HAP-1 (cell line): ENCODE results near the gene LYPD6.

Experiments used
- DNase-seq, 2 experiments: peaks; one replicate each; pipeline ENCODE4 v3.0.0-alpha.2; 2016 to 2020; ENCODE audit warnings: low spot score in 2 of 2
- H3K27me3 ChIP-seq: fragments of 250-450 bp; sonication (Bioruptor Pico); 2 replicates; pipeline ENCODE4 v1.5.1; 2020; ENCODE audit warnings: low read depth, mild to moderate bottlenecking, moderate library complexity
- H3K36me3 ChIP-seq: fragments of 250-450 bp; sonication (Bioruptor Pico); replicated peaks from 2 replicates; pipeline ENCODE4 v1.5.1; 2020; ENCODE audit warnings: mild to moderate bottlenecking
- H3K4me1 ChIP-seq: fragments of 250-450 bp; sonication (Bioruptor Pico); 2 replicates; pipeline ENCODE4 v1.5.1; 2020; ENCODE audit warnings: mild to moderate bottlenecking
- H3K4me3 ChIP-seq: fragments of 250-450 bp; sonication (Bioruptor Pico); 2 replicates; pipeline ENCODE4 v1.5.1; 2020; ENCODE audit warnings: mild to moderate bottlenecking, moderate library complexity
- H3K9me3 ChIP-seq: fragments of 250-450 bp; sonication (Bioruptor Pico); 2 replicates; pipeline ENCODE4 v1.5.1; 2020; ENCODE audit warnings: mild to moderate bottlenecking, moderate library complexity
- in situ Hi-C: fragments of 300-500 bp; cut with MboI; formaldehyde crosslinking; loops from 3 replicates; pipeline ENCODE4 v1.14.3; 2020; ENCODE audit warnings: low sequenced_read_pairs, inconsistent platforms, mixed read lengths

The LYPD6 gene

DNA sequence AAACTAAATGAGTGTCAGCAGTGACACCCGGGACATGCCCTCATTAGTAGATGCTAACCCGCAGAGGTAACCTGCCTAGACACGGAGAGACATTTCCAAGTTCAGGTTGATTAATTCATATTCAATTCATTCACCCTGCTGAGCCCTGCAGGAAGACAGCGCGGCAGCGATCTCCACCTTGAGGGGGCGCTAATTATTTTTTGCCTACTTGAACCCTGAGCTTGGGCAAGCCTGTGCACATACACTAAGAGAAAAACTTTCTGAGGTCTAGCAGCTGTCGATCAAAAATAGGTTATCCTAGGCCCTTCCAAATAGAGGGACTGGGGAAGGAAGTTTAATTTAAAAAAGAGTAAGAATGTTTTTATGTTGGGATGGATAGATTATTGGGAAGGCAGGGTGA lies 1.3 kb upstream of the LYPD6 start:
- no peak overlapping the region for H3K4me3 ChIP-seq
- H3K9me3 ChIP-seq: no peaks in the 10 kb centered on the region
- H3K36me3 ChIP-seq: no peaks in the 10 kb centered on the region
- peak in 1 of 2 experiments; percentile 59 for DNase-seq
- H3K27me3 ChIP-seq: no peaks in the 10 kb centered on the region
- in situ Hi-C loops: loop anchor here (10.0 kb wide), 1 partner anchor 226 kb away; no protein-coding TSS in a partner anchor
- H3K4me1 ChIP-seq: peaks cover 11% of the 10 kb centered on the region

DNA sequence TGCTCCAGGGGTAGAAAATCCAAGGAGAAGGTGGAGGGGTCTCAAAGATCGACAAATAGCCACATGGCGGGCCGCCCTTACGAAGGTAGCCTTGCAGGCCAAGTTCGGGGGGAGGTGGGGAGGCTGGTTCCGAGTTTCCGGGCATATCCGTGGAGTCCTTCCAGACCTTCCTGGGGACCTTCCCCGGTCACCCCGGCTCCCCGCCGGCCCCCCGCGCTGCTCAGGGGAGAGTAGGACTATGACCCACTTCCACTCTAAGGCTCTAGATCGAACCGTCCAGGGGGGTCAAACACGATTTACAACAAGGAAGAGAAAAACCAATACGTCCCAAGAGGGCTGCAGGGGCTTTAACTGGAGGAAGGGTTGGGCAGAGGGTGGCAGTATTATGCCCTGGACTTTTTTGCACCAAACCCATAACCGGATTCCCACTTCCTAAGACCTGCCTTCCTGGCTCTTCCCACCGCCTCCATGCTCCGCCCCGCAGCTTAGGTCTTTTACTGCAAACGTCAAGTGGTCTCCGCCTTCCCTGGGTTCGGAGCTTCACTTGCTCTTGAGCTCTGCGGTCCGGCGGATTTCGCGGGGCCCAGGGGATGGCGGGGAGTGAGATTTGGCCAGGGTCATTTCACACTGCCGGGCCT lies 779 bp upstream of the LYPD6 start:
- in situ Hi-C loops: loop anchor here (10.0 kb wide), 1 partner anchor 225 kb away; no protein-coding TSS in a partner anchor
- Histone ChIP-seq H3K36me3 (no peaks in the 10 kb centered on the region), H3K4me1 (peaks cover 11% of the 10 kb centered on the region), H3K9me3 (no peaks in the 10 kb centered on the region), H3K27me3 (no peaks in the 10 kb centered on the region), H3K4me3 (peak overlapping the region; percentile 62)
- peak; percentile 78 to 86 for DNase-seq

DNA sequence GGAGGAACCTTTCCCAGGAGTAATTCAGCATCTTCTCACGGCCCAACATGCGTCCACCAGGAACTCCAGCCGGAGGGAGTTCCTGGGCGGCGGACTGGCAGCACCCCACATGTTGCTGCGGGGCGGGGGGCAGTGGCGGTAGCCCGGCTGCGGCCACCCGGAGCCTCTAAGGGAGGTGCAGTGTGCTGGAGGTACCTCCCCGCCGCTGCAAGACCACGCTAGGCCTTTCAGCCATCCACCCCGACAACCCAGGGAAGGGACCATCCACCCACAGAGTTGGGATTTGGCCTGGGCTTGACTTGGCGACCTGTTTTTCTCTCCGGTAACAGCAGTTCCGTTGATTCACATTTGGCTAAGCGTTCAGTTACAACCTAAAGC lies 625 bp downstream of the LYPD6 start:
- DNase-seq: peak in 1 of 2 experiments; percentile 36
- Histone ChIP-seq H3K27me3 (no peaks in the 10 kb centered on the region), H3K9me3 (no peaks in the 10 kb centered on the region), H3K4me3 (peak overlapping the region; percentile 62), H3K4me1 (peaks cover 11% of the 10 kb centered on the region), H3K36me3 (no peaks in the 10 kb centered on the region)
- in situ Hi-C loops: no loop called here

DNA sequence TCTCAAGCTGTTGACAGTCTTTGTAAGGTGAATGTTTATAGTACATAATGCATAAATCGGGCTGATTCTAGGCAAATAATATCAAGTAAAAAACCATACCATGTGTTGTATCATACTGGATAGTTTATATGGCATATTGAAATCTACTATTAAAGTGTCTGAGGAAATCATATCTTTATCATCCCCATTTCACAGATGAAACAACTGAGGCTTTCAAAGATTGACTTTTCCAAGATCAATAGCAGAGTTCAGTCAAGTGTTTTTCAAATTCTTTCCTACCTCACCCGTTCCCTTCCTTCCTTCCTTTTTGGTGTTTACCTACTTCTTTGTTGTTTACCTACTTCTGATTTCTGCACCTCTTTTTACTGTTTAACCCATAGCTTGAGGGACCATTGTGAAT lies 2.0 kb downstream of the LYPD6 start:
- in situ Hi-C loops: no loop called here
- H3K4me3 ChIP-seq: no peak overlapping the region

GRCh38 chr2:149333636-149334035 lies 3.2 kb downstream of the LYPD6 start:
- in situ Hi-C loops: no loop called here
- Histone ChIP-seq H3K4me1 (peaks cover 11% of the 10 kb centered on the region), H3K27me3 (no peaks in the 10 kb centered on the region), H3K4me3 (no peak overlapping the region), H3K36me3 (no peaks in the 10 kb centered on the region), H3K9me3 (no peaks in the 10 kb centered on the region)
- no peak for DNase-seq

More for the DNA sequence above, 2.0 kb downstream of the LYPD6 start:
- DNase-seq: no peak
- H3K36me3 ChIP-seq: no peaks in the 10 kb centered on the region
- H3K4me1 ChIP-seq: peaks cover 11% of the 10 kb centered on the region
- no peaks in the 10 kb centered on the region for H3K9me3 ChIP-seq
- no peaks in the 10 kb centered on the region for H3K27me3 ChIP-seq

DNA sequence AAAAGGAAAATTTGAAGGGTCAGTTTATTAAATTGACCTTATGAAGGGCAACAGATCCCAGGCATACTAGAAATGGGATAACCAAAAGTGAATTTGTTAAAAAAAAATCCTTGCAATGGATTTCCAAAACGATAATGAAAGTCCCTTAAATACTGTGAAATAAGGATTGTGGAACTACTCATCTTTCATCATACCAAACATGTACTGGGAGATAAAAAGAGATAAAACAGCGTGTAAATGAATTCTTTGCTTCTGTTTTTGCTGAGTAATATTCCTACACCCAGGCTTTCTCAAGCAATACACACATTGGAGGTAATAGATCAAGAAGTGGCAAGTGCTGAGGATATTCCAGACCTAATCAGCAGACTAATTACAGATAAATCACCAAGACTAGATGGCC lies 3.8 kb downstream of the LYPD6 start:
- peaks cover 11% of the 10 kb centered on the region for H3K4me1 ChIP-seq
- no peaks in the 10 kb centered on the region for H3K9me3 ChIP-seq
- no peak for DNase-seq
- no peaks in the 10 kb centered on the region for H3K27me3 ChIP-seq
- in situ Hi-C loops: no loop called here
- H3K36me3 ChIP-seq: no peaks in the 10 kb centered on the region
- H3K4me3 ChIP-seq: no peak overlapping the region

GRCh38 chr2:149339324-149339723 lies 8.9 kb downstream of the LYPD6 start:
- H3K9me3 ChIP-seq: no peaks in the 10 kb centered on the region
- no peaks in the 10 kb centered on the region for H3K4me1 ChIP-seq
- in situ Hi-C loops: no loop called here
- no peaks in the 10 kb centered on the region for H3K27me3 ChIP-seq
- DNase-seq: no peak
- no peaks in the 10 kb centered on the region for H3K36me3 ChIP-seq
- no peak overlapping the region for H3K4me3 ChIP-seq

GRCh38 chr2:149342509-149342908 lies 12.1 kb downstream of the LYPD6 start:
- DNase-seq: no peak
- H3K4me3 ChIP-seq: no peak overlapping the region
- H3K36me3 ChIP-seq: no peaks in the 10 kb centered on the region
- no peaks in the 10 kb centered on the region for H3K9me3 ChIP-seq
- H3K27me3 ChIP-seq: no peaks in the 10 kb centered on the region
- no peaks in the 10 kb centered on the region for H3K4me1 ChIP-seq
- in situ Hi-C loops: no loop called here

- in situ Hi-C loops: no loop called here
- Histone ChIP-seq H3K36me3 (no peaks in the 10 kb centered on the region), H3K9me3 (no peaks in the 10 kb centered on the region), H3K27me3 (no peaks in the 10 kb centered on the region), H3K4me3 (no peak overlapping the region), H3K4me1 (no peaks in the 10 kb centered on the region)
- DNase-seq: no peak
Measured at GRCh38 chr2:149344105-149344504, 13.7 kb downstream of the LYPD6 start.

DNA sequence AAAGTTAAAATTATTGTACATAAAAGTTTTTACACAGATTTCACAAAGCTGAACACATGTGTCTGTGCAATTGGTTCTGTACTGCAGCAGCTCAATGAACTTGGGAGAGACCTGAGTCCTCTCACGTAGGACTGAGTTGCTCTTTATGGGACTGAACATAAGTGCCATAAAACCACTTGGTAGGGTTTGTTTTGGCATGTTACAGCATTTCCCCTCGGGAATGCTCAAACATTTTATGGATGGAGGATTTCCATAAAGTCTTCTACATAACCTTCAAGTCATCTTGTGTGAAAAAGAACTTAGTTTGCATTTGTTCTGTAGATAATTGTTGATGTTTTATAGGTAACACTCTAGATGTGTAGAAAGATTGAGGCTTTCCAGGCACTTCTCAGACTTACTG lies 15.9 kb downstream of the LYPD6 start:
- no peaks in the 10 kb centered on the region for H3K9me3 ChIP-seq
- no peak overlapping the region for H3K4me3 ChIP-seq
- H3K27me3 ChIP-seq: no peaks in the 10 kb centered on the region
- DNase-seq: peak; percentile 13 to 45
- H3K36me3 ChIP-seq: no peaks in the 10 kb centered on the region
- H3K4me1 ChIP-seq: no peaks in the 10 kb centered on the region
- in situ Hi-C loops: no loop called here

- no peaks in the 10 kb centered on the region for H3K36me3 ChIP-seq
- no peaks in the 10 kb centered on the region for H3K9me3 ChIP-seq
- no peaks in the 10 kb centered on the region for H3K4me1 ChIP-seq
- DNase-seq: no peak
- no peaks in the 10 kb centered on the region for H3K27me3 ChIP-seq
- in situ Hi-C loops: no loop called here
- H3K4me3 ChIP-seq: no peak overlapping the region
Measured at GRCh38 chr2:149348291-149348690, 17.9 kb downstream of the LYPD6 start.

DNA sequence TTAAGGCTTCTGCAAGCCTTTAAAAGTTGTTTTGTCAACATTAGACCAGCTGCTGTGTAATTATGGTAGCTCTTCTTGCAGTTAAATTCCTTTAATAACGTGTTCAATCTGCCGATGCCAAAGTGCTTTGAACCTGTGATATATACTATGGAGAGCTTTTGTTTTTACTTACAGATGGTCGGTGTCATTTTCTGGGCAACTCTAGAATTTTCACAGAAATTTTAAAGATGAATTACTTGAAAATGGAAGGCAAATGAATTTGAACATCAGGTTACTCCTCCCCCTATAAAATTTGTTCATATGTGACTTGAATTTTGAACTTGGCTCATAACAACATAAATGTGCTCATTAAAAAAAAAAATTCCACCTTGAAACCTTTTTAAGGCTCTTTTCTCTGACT lies 23.0 kb downstream of the LYPD6 start:
- no peaks in the 10 kb centered on the region; the same call in 1 of the 2 replicates for H3K4me1 ChIP-seq
- in situ Hi-C loops: no loop called here
- H3K4me3 ChIP-seq: no peak overlapping the region
- no peaks in the 10 kb centered on the region for H3K9me3 ChIP-seq
- H3K36me3 ChIP-seq: no peaks in the 10 kb centered on the region
- H3K27me3 ChIP-seq: no peaks in the 10 kb centered on the region
- no peak for DNase-seq

DNA sequence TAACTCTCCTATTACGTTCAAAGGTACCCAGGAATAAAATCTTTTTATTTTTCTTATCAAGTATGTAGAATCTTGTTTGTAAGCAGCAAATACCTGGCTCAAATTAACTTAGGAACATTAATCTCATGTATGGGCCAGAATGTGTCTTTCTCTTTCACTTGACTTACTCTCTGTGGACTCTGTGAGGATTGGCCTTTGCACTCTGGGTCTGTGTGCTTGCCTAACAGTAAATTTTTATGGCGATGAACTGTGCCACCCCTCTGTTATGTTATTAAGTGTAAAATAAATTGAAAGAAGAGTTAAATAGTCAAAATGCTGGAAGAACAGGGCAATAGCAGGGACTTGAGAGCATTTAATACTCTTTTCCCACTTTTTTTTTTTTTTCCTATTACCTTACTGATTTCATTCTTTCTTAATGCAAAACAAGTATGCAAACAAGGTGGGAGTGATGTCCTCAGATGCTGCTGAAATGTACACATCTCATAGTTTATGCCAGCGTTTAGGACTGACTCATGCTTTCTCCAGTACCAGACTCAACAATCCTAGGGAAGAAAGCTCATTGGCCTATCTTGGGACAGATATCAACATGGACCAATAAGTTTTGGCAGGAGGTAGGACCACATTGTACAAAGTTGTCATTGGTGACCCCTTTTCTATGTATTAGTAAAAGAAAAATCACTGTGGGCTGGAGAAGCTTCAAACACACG lies 25.5 kb downstream of the LYPD6 start:
- H3K4me3 ChIP-seq: no peak overlapping the region
- no peak for DNase-seq
- no peaks in the 10 kb centered on the region for H3K36me3 ChIP-seq
- H3K9me3 ChIP-seq: no peaks in the 10 kb centered on the region
- no peaks in the 10 kb centered on the region for H3K27me3 ChIP-seq
- in situ Hi-C loops: no loop called here
- H3K4me1 ChIP-seq: no peaks in the 10 kb centered on the region; the same call in 1 of the 2 replicates

- H3K36me3 ChIP-seq: no peaks in the 10 kb centered on the region
- no peaks in the 10 kb centered on the region for H3K9me3 ChIP-seq
- DNase-seq: no peak
- in situ Hi-C loops: no loop called here
- H3K27me3 ChIP-seq: no peaks in the 10 kb centered on the region
- H3K4me1 ChIP-seq: no peaks in the 10 kb centered on the region; the same call in 1 of the 2 replicates
- H3K4me3 ChIP-seq: no peak overlapping the region
Measured at GRCh38 chr2:149357058-149357457, 26.7 kb downstream of the LYPD6 start.
